Fibroblast of upper back skin (primary cell): ENCODE results near the gene NLK.
A peak's percentile ranks its signal among the peaks of the same experiment; 100 is the strongest.
"Not testable (repeated sequence)": the region's sequence is repeated elsewhere in the genome, so short reads cannot be mapped to it uniquely, and the experiment has no call there.

Experiments
- DNase-seq: peaks from one replicate; pipeline ENCODE4 v3.0.0-alpha.2; 2013

The NLK gene

DNA sequence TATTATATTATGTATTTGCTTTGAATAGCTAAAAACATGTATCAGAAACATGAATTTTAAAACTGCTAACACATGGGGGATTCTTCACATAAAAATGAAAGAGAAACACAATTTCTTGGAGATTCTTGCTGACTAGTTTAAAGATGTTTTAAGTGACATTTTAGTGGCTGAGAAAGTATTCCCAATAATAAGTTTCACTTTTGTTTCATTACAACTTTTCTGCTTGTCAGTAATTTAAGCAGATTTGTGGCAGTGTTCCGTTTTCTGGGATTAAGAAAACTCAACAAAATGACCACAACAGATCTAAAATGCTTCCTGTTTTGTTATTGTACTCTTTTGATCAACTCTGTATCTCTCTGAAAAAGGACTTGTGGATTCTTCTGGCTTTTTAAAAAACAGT, 75.9 kb downstream of the NLK start:
- no peak for DNase-seq

DNA sequence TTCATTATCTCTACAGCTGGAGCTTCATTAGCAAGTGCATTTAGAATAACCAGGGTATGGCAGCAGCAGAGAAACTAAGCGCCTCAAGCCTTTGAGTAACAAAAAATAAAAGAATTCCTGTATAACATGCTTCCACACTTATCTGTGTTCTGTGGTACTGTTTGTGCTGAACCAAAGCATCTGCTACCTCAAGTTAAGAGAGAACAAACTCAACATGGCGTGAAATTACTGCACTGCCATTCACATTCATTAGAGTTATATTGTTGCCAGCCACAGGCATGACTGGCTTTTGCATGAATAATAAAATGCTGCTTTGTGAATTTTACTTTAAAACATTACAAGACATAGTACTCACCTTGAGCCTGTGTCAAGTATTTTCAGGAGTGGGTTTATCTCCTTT, 76.6 kb downstream of the NLK start:
- no peak for DNase-seq

DNA sequence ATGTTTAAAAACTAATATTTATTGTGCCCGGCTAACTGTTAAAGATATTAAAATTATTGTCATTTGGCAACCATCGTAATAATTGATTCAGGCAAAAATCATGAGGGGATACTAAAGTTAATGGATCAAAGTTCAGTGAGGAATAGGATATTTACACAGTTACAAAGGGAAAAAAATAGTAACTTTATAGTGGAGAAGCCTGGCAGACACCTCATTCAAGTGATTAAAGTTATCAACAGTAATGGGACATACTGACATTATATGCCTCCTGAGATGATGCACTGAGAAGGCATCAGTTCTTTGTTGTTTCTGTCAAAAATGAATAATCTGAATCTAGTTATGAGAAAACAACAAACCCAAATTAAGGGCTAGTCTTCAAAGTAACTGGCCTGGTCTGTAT, 77.1 kb downstream of the NLK start:
- DNase-seq, result no peak

DNA sequence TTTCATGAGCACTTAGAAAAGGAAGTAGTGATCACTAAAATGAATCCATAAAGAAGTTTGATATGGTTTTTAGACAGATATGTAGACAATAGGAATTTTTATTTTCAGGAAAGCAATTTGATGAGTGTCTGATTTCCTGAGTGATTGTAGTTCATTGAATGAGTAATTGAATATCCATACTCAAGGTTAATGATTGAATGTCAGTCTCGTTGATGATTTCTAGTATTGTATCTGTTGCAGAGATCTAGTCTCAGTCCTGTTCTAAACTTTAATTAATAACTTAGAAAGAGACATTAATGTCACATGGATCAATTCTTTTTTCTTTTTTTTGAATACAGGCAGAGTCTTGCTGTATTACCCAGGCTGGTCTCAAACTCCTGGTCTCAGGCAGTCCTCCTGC, 78.3 kb downstream of the NLK start:
- no peak for DNase-seq

DNA sequence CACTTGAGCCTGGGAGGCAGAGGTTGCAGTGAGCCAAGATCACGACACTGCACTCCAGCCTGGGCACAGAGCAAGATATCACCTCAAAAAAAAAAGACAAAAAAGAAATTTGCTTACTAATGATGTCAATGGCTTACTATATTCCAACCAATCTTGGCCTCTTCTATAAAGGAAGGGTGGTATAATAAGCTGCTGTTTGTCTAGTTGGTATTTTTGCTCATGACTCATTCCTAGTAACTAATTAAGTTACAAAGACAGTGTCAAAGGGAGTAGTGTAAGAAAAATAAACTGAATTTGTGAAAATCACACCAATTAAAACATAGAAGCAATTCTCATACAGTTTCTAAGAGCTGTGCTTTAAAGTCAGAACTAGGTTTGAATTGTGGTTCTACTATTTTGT, 82.5 kb downstream of the NLK start:
- DNase-seq, result no peak

DNA sequence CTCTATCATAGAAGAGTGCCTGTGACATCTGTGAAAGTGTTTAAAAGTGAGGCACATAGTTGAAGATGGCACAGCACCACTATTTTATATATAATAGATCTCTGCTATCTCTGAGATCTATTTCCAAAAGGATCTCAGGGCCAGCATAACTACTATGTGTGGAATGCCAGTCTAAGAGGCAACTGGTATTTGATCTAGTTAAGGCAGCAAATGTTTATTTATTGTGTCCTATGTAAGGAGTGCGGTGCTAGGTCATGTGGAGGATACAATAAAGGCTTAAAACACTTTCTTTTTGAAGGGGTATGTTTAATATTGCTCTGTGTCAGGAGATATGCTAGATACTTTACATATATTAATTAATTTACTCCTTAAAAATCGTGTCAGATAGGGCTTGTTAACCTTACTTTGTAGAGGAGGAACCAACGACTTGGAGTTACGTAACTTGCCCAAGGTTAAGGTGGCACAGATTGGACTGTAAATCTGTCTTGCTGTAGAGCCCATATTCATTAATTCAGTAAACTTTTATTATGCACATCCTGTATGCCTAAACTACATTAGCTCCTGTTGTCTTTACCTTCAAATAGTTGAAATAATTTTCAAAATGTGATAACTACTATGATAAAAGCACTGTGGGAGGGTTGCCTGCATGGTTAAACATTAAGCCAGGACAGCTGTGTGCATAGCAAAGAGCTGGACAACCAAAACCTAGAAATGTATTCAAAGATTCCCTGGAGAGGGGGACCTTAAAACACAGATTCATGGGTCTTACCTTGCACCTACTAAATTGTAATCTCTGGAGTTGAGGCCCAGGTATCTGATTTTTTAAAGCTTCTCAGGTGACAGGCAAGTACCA, 83.3 kb downstream of the NLK start:
- no peak for DNase-seq

DNA sequence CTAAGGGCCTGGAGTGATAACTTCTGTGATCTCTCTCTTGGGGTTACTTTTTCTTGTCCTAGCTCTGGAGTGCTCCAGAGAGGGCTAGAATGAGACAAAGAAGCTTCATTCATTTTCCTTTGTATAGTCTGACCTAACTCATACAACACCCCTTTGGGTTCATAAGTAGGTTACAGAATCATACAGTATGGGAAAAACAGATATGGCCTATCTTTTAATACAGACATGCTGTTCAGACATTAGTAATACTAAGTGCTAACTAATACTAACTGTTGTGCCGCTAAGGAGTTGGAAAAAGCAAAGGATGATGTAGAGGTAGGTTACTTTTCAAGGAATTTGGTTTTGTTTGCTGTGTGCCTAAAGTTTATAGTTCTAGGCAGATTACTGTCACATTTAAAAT, 84.7 kb downstream of the NLK start:
- DNase-seq, result no peak

DNA sequence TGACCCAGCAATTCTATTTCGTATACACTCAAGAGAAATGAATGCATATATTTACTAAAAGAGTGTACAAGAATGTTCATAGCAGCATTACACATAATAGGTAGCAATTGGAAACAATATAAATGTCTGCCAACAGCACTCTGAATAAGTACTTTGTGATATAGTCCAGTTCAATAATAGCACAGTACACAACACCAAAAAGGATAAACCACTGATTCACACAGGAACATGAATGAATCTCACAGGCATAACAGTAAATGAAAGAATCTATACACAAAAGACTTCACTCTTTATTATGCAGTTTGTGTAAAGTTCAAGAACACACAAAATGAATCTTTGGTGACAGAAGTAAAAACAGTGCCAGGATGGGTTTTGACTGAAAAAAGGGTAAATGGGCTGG, 86.3 kb downstream of the NLK start:
- no peak for DNase-seq

DNA sequence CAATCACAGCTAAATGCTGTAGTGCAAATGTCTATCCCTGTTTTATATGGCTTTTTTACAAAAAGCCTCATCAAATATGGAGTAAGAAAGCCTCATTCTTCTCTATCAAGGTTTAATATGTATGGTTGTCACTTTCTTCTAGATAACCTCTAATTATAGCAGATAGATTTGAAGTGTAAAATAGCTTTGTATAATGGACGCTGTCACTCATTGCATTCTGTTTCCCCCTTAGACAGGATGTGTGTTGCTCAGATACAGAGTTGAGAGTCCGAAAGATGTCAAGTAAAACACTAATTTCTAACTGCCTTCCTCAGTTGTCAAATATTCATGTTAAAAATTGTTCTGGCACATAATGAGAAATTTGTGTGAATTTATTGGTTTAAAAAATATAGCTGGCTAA, 88.0 kb downstream of the NLK start:
- DNase-seq, result no peak

DNA sequence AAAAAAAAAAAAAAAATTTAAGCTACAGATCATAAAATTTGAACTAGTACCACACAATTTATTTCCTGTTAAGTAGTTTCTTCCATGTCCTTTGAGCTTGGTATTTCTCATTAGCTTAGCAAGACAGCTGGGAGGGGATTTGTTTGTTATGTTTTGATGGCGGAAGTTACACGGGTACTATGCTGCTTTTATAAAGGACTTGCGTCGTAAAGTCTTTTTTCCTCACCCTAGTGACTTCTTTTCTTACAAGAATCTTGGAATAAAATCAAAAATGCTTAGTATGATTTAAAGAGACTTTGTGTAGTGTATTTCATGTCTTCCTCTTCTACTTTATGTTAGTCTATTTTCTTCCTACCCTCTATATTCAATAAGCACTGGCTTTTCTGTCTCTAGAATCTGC, 89.1 kb downstream of the NLK start:
- DNase-seq, result peak; percentile 32

DNA sequence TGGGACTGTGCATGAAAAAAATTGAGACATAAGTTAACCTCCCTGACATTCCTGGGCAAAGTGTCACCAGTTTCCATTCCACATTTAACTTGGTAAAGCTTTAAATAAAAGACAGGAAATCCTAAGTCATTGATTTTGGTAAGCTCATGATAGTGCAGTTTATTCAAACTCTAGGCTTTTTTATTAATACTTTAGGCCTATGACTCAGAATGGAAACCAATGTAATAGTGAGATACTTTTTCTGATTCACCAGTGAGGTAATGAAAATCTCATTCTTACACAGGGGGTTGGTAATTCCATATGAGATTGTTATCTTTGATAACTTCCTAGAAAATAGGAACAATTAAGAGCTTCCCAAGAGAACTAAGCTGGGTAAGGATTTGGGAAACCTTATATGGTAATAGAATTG, 91.1 kb downstream of the NLK start:
- peak; percentile 83 for DNase-seq

DNA sequence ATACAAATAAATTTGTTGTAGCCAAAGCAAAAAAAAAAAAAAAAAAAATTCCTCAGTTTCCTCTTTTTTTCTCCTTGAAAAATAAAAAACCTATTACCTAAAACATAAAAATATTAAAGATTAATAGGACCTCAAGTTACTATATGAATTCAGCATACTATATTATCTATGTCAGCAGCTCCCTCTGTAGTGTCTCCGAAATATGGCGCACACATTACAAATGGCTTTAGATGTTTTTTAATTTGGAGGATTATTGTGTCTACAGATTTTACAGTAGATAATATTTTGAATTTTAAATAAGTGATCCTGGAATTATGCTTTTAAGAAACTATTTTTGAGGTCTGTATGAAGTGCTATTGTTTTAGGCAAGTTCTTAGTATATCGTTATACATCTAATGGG, 94.4 kb downstream of the NLK start:
- DNase-seq, result no peak

DNA sequence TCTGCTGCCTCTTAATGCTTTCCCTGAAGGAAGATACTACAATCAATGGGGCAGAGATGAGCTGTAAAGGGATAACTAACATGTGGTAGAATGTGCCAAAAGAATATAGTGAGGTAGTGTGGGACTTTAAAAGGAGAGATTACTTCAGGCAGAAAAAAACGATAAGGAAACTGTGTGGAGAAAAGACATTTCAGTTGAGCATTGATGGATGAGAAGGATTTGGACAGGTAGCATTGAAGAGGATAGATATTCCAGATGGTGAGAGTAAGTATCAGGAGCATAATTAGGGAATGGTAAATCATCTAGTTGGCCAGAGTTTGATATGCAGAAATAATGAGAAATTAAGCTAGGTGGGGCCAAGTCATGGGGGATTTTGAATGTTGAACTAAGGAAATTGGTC, 97.3 kb downstream of the NLK start:
- no peak for DNase-seq

DNA sequence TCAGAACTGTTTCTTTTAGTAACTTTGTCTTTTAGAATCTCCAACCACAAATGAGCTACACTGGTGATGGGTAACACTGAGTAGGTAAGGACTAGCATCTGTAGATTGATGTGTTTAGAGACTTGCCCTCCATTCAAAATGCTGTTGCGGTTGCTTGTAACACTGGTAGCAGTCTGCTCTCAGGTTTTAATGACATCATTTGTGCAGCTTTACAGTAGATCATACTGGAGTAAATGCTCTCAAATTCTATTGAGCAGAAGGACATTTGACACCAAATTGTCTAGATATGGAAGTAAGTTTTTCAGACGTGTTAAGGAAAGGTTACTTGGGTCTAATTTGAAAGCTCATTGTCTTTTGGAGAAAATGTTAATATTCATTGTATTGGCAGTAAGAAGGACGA, 98.8 kb downstream of the NLK start:
- DNase-seq, result no peak

DNA sequence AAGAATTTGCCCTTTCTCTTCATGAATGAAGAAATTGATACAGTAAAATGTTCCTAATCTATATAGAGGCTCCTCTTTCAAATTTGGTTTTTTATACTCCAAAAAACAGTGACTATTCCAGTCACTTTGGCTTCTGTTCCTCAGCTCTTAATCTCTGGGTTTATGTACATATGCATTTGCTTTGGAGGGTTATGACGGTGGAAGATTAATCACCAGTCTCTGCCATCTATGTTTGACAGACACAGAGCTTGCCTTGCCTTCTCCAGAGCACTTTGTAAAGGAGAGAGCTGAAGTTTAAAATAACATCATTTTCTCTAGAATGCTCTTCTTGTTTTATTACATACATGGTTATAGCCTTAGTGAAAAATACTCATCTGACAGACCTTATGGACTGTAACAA, 99.3 kb downstream of the NLK start:
- DNase-seq, result no peak

DNA sequence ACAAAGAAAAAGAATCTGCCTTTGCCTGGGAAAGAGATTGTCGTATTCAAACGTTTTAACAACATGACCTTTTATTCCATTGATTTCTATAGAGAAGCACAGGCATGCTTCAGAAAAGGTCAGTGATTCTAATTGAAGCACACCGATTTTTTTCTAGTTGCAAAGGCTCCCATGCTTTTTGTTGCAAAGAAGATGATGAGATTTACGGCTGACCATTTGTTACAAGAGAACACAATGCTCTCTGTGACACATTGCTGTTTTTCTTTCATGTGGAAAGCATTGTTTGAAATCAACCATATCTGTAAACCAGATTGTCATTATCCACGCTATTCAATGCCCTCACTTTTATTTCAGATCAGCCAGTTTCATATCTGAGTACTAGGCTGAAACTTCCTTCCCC, 99.8 kb downstream of the NLK start:
- DNase-seq, result no peak

DNA sequence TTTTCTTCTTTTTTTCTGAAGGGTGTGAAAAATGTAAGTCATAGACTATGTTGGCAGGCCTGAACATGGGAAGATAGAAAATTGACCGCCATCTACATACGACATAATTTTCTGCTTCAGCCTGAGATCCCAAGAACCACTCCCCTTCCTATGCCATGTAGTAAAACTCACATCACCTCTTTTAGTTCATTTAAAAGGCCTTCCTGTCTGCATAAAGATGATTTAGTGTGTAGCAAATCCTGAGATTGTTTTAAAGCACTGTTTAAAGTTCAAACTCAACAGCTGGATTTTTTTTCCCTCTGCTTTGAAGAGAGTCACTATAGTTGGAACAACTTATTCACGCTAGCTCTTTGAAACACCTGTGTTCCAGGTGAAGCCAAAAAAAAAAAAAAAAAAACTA, 101.5 kb downstream of the NLK start:
- no peak for DNase-seq

DNA sequence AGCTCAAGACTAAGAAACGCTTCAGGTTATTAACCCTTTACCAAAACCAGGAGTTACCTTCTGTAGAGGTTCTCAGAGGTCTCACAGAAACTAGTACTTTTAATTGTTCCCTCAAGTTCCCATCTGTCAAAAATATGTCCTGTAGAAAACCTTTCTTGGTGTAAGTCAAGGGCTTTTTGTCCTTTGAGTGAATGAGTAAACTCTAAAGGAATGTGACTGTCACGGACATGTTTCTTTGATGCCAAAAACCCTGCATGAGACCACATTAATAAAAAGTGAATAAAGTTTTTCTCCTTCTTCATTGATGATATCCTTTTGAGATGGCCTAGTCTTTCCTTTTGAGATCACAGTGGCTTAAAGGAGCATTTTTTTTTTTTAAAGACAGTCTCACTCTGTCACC, 102.9 kb downstream of the NLK start:
- DNase-seq, result peak; percentile 38

DNA sequence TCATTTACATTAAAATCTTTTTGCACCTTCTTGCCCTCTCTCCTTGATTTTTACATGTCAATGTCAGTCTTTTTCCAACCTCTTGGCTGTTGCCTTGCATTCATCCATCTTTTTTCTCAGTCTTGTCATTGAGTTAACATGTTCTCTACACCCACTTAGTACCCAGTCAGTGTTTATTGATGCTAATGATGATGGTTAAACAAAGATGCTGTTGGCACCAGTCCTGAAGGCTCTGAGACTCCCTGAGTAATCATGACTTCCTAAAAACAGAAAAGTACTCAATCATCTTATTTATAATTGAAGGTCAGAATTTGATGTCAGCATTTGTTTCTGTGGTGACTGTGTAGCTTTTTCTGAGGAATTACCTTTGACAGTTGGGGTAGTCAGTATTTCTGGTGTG, 104.5 kb downstream of the NLK start:
- no peak for DNase-seq

DNA sequence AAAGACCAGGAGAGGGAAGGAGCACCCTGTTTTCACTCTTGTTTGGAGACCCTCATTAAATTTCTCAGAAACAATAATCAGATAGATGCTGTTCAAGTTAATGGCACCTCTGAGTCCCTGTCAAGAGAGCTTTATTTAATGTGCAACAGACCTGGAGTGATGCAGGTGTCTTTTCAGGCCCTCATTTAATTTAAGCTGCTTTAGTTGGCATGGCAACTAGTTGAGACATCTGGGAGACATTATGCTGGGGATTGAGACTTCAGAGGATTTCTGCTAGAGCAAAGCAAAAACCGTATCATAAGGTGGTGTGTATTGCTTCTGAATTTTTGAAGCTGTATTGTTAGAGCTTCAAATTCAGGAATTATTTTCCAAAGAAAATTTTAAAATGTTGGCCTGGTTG, 108.5 kb downstream of the NLK start:
- DNase-seq, result no peak

DNA sequence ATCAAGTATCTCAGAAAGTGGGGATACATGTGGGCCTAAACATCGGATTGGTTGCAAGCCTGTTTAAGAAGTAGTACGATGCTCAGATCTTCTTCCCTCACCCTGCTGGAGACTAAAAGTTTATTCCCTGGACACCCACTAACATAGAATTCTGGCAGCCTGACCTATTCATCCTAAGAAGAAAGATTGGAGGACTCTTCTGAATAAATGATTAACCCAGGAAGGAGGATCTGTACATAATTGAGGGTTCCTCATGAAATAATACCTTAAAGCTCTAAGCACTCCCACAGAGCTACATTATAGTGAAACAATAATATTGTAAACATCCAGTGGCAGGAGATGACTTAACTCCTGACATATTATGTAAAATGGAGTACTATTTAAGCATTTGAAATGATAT, 111.7 kb downstream of the NLK start:
- DNase-seq, result no peak

DNA sequence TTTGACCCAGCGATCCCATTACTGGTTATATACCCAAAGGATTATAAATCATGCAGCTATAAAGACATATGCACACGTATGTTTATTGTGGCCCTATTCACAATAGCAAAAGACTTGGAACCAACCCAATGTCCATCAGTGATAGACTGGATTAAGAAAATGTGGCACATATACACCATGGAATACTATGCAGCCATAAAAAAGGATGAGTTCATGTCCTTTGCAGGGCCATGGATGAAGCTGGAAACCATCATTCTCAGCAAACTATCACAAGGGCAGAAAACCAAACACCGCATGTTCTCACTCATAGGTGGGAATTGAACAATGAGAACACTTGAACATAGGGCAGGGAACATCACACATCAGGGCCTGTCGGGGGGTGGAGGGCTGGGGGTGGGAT, 112.9 kb downstream of the NLK start:
- DNase-seq, result not testable (repeated sequence)

DNA sequence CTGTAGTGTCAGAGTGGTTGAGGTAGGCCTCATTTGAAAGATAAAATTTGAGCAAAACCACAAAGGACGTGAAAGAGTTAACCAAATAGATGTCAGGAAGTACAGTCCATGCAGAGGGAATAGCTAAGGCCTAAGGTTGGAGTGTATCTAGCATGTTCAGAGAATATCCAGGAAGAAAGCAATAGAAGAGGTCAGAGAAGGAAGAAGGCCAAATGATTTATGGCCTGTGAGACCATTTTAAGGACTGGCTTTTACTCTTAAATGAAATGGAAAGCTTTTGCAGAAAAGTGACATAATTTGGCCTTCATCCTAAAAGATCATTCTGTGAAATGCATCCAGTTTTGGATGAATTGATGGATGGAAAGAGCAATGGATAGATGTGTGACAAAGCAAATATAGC, 116.5 kb downstream of the NLK start:
- no peak for DNase-seq

DNA sequence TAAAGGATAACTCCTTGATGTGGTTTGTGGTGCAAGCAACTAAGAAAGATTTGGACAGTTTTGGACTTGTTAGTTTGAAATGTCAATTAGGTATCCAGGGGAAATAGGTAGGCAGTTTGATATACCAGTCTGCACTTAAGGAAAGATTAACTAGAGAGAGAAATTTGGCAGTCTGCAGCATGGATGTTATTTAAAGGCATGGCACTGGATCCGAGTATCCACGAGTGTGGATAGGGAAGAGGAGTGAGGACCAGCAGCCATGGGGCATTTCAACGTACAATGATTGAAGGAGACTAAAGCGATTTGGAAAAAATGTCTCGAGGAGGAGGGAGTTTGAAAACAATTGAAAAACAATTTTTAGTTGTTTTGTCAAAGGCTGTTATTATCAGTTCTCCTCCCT, 117.4 kb downstream of the NLK start:
- DNase-seq, result no peak

DNA sequence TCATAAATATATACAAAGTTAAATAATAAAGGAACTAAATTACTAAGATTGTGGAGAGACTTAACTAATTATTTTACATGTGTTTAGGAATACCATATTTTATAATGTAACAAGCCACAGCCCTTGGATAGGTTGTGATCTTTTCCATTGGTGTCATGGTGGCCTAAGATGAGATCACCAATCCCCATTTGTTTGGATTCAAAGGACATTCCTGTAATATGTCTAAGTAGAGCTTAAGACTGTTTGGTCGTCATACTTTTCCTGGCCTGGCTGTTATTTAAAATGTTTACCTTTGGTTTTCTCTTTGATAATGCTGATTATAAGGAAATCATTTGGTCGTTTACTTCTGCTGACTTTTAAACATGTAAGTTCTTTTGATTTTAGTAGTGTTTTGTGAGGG, 118.1 kb downstream of the NLK start:
- DNase-seq, result no peak

DNA sequence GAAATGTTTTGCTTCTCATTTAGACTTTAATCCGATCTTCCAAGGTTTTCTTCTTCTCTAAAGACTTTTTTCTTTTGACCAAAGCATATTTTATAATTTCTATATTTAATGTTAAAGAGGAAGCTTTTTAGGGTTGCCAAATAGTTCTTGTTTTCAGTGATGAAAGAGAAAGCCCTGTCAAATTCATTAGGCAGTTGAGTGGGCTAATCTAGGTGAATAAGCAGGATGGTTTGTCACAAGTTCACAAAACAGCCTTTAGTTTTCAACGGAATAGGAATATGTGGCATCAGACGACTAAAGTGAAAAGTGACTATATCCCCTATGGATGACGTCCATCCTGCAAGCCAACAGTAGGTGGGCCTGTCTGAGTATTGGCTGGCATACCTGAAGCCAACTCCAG, 118.8 kb downstream of the NLK start:
- no peak for DNase-seq
